ENCODE results near the gene NIN. TPM values are rescaled to one million over a fixed set of nuclear protein-coding genes. Genes with fewer than 3 reads are reported as not detected.

NIN gene
- total RNA-seq, 5 donors from 2014 or later (not counting 1 experiment from before 2014, with no cell fraction given): 92.8 to 141 (median 106) TPM

DNA sequence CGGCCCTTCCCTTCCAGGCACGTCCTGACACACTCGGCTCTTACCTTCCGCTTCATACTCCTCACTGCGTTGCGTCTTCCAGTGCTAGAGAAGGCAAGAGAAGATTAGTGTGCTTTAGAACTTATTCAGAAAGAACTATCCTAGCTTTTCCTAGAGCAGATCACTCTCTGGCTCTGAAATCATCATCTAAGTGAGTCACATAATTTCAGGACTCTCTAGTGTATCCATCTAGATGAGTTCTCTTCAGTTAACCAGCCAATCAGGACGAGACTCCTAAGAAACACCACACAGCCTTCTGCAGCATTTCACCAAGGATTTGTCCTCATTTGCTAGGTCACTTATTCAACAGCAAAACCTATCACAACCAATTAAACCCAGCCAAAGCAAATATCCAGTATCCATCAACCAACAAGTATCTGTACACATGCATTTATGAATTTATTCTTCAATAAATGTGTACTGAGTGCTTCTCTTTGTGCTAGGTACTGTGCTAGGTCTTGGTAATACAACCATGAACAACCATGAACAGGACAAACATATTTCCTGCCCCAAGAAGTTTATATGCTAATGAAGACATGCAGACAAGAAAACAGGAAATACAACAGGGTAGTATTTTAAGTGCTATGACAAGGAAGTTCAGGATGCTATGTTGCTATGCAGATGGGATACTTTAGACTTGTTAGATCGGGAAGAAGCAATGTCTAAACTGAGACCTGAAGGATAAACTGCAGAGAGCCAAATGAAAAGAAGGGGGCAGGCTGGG is 52.1 kb downstream of the NIN start:
- no peaks in the 10 kb centered on the region for H3K9me3 ChIP-seq
- DNase-seq (no peak), ATAC-seq (replicated peaks in 1 of 4) (peak in 2 of 4 experiments; percentile 58 to 65)
- no peaks in the 10 kb centered on the region for H3K9me3 Mint-ChIP-seq
- peaks cover 54 to 66% (median 57%) of the 10 kb centered on the region in 3 donors for H3K4me1 Mint-ChIP-seq
- ChIA-PET CTCF (interaction anchor here (0.8 to 6.0 kb wide), 14 partner anchors 7 to 461 kb away, joined by 3 to 132 read pairs (median 4); no protein-coding TSS in a partner anchor), POLR2A (no interaction called here)
- H3K4me3 ChIP-seq (ENCODE audit: control insufficient read depth in 1 of 2, extremely low read depth in 1 of 2, low read length in 1 of 2): no peak overlapping the region
- peaks cover 0 to 30% of the 10 kb centered on the region in 2 donors for H3K36me3 ChIP-seq (ENCODE audit: control insufficient read depth in 2 of 2, extremely low read depth in 1 of 2, insufficient read depth in 1 of 2, low read length in 1 of 2)
- H3K27ac ChIP-seq (ENCODE audit: low read length): peak overlapping the region; percentile 0
- no peaks in the 10 kb centered on the region for H3K27me3 Mint-ChIP-seq
- H3K27ac Mint-ChIP-seq: peak overlapping the region; percentile 92 to 98
- 80% methylated on average over 1 of the region's 8 CpGs for WGBS (ENCODE audit: insufficient coverage)
- peak overlapping the region in 1 of 3 donors; percentile 45 for H3K4me3 Mint-ChIP-seq
- H3K36me3 Mint-ChIP-seq: peaks cover 33% of the 10 kb centered on the region
- peaks cover 18 to 35% of the 10 kb centered on the region in 2 experiments for H3K4me1 ChIP-seq (ENCODE audit: control insufficient read depth in 1 of 2, extremely low read depth in 1 of 2, insufficient read depth in 2 of 2, low read length in 2 of 2)
- no peaks in the 10 kb centered on the region for H3K27me3 ChIP-seq (replicated peaks in 1 of 2; ENCODE audit: control insufficient read depth in 2 of 2, extremely low read depth in 1 of 2, insufficient read depth in 2 of 2, low read length in 1 of 2)

DNA sequence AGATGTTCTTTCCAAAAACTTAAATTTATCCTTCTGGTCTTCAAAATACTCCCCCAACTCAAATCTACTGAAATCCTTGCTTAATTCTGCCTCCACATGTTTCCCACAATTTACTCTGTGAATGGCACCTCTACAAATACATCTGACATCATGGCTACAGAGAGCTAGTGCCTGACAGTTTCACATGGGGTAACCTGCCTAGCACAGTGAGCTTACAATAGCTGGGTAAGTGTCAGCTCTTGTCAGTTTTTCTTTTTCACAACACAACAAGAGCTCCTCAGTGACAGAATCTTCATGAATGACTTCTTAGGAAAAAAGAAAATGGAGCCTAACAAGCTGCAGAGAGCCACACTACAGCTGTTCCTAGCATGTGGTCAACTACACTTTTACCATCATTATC is 54.4 kb downstream of the NIN start:
- peaks cover 40 to 49% (median 44%) of the 10 kb centered on the region in 3 donors for H3K4me1 Mint-ChIP-seq
- H3K9me3 ChIP-seq: no peaks in the 10 kb centered on the region
- ChIA-PET POLR2A (interaction anchor here (0.6 to 1.5 kb wide), 4 partner anchors 9 to 1002 kb away, joined by 3 to 6 read pairs (median 3); no protein-coding TSS in a partner anchor), CTCF (interaction anchor here (0.5 to 6.0 kb wide), 30 partner anchors 10 to 538 kb away, joined by 3 to 132 read pairs (median 4); no protein-coding TSS in a partner anchor)
- no peak overlapping the region for H3K27ac ChIP-seq (ENCODE audit: low read length)
- peaks cover 6 to 23% of the 10 kb centered on the region in 2 experiments for H3K4me1 ChIP-seq (ENCODE audit: control insufficient read depth in 1 of 2, extremely low read depth in 1 of 2, insufficient read depth in 2 of 2, low read length in 2 of 2)
- H3K27ac Mint-ChIP-seq: no peak overlapping the region
- DNase-seq (no peak), ATAC-seq (replicated peaks in 1 of 4) (no peak)
- no peaks in the 10 kb centered on the region for H3K27me3 Mint-ChIP-seq
- peaks cover 50% of the 10 kb centered on the region for H3K36me3 Mint-ChIP-seq
- no peaks in the 10 kb centered on the region for H3K27me3 ChIP-seq (replicated peaks in 1 of 2; ENCODE audit: control insufficient read depth in 2 of 2, extremely low read depth in 1 of 2, insufficient read depth in 2 of 2, low read length in 1 of 2)
- H3K4me3 Mint-ChIP-seq: no peak overlapping the region
- H3K4me3 ChIP-seq (ENCODE audit: control insufficient read depth in 1 of 2, extremely low read depth in 1 of 2, low read length in 1 of 2): no peak overlapping the region
- H3K36me3 ChIP-seq (ENCODE audit: control insufficient read depth in 2 of 2, extremely low read depth in 1 of 2, insufficient read depth in 1 of 2, low read length in 1 of 2): peaks cover 0 to 44% of the 10 kb centered on the region in 2 donors
- H3K9me3 Mint-ChIP-seq: no peaks in the 10 kb centered on the region

DNA sequence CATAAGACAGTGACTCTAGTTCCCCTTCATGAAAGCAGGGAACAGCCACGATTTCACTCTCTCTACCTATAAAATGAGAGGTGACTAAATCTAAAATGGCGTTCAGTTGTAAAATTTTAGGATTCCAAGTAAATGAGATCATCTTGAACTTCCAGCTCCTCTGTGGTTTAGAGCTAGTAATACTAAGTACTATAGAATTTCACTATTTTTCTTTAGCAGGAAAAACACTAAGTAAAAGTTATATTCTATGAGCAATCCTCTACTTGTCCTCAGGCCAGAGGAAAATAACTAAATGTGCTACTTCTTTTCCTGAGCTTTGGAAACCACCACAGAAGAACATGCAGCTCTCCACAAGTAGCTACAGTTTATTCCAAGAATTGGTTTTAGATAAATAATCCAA is 55.6 kb downstream of the NIN start:
- Histone ChIP-seq H3K36me3 (ENCODE audit: control insufficient read depth in 2 of 2, extremely low read depth in 1 of 2, insufficient read depth in 1 of 2, low read length in 1 of 2) (peaks cover 0 to 56% of the 10 kb centered on the region in 2 donors), H3K4me1 (ENCODE audit: control insufficient read depth in 1 of 2, extremely low read depth in 1 of 2, insufficient read depth in 2 of 2, low read length in 2 of 2) (peaks cover 6 to 23% of the 10 kb centered on the region in 2 experiments), H3K4me3 (ENCODE audit: control insufficient read depth in 1 of 2, extremely low read depth in 1 of 2, low read length in 1 of 2) (no peak overlapping the region), H3K27me3 (replicated peaks in 1 of 2; ENCODE audit: control insufficient read depth in 2 of 2, extremely low read depth in 1 of 2, insufficient read depth in 2 of 2, low read length in 1 of 2) (no peaks in the 10 kb centered on the region), H3K27ac (ENCODE audit: low read length) (no peak overlapping the region), H3K9me3 (no peaks in the 10 kb centered on the region)
- Mint-ChIP-seq H3K9me3 (no peaks in the 10 kb centered on the region), H3K27me3 (no peaks in the 10 kb centered on the region), H3K4me1 (peaks cover 28 to 38% (median 33%) of the 10 kb centered on the region in 3 donors), H3K27ac (no peak overlapping the region), H3K4me3 (no peak overlapping the region), H3K36me3 (peaks cover 57% of the 10 kb centered on the region)
- CTCF ChIA-PET: interaction anchor here (0.6 to 6.0 kb wide), 18 partner anchors 9 to 433 kb away, joined by 3 to 132 read pairs (median 6); no protein-coding TSS in a partner anchor
- ATAC-seq (replicated peaks in 1 of 4) (no peak), DNase-seq (no peak)
- no CpG with 5 or more reads among the region's 2 CpGs for WGBS (ENCODE audit: insufficient coverage)
- POLR2A ChIA-PET: interaction anchor here in 1 of 2 donors (1.0 kb wide), 1 partner anchor 20 kb away, joined by 4 read pairs; no protein-coding TSS in a partner anchor

DNA sequence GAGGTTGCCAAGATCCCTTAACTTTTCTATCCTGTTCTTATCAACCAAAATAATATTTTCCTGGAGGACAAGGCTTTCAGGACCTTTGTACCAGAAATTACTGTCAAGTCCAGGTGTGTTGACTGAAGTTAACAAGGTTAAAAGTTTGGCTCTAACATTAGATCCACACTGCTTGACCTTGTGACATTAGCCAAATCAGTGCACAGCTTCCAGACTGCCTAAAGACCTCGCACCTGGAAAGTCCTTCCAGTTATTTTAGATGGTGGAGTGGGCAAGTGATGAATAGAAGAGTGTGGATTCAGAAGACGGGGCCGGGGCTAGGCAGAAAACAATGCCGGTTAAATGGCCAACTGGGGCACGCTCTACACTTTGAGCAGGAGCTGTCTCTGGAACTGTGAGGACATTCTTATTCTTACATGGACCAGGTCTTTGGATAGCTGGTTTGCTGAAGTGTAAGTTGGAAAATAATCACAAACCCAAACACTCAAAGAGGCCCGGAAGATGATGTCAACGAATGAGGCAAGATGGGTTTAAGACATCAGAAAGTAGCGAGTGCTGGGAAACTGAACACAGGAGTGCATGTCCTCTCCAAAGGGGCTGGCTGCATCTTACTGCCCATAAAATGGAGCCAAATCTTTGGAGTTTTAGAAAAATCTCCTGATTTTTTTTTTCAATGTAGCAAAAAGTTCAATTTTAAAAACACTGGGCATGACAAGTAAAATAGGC is 56.3 kb downstream of the NIN start:
- H3K9me3 Mint-ChIP-seq: no peaks in the 10 kb centered on the region
- ATAC-seq (replicated peaks in 1 of 4) (no peak), DNase-seq (no peak)
- WGBS (ENCODE audit: insufficient coverage): 100% methylated on average over 5 of the region's 8 CpGs
- Histone ChIP-seq H3K4me3 (ENCODE audit: control insufficient read depth in 1 of 2, extremely low read depth in 1 of 2, low read length in 1 of 2) (no peak overlapping the region), H3K27me3 (replicated peaks in 1 of 2; ENCODE audit: control insufficient read depth in 2 of 2, extremely low read depth in 1 of 2, insufficient read depth in 2 of 2, low read length in 1 of 2) (no peaks in the 10 kb centered on the region), H3K36me3 (ENCODE audit: control insufficient read depth in 2 of 2, extremely low read depth in 1 of 2, insufficient read depth in 1 of 2, low read length in 1 of 2) (peaks cover 2 to 62% of the 10 kb centered on the region in 2 donors), H3K9me3 (no peaks in the 10 kb centered on the region), H3K27ac (ENCODE audit: low read length) (no peak overlapping the region), H3K4me1 (ENCODE audit: control insufficient read depth in 1 of 2, extremely low read depth in 1 of 2, insufficient read depth in 2 of 2, low read length in 2 of 2) (peaks cover 6 to 18% of the 10 kb centered on the region in 2 experiments)
- peak overlapping the region in 1 of 2 donors; percentile 80 for H3K27ac Mint-ChIP-seq
- H3K4me1 Mint-ChIP-seq: peaks cover 28 to 34% (median 29%) of the 10 kb centered on the region in 3 donors
- no peaks in the 10 kb centered on the region for H3K27me3 Mint-ChIP-seq
- ChIA-PET CTCF (interaction anchor here (0.6 to 6.0 kb wide), 14 partner anchors 11 to 95 kb away, joined by 3 to 132 read pairs (median 8); no protein-coding TSS in a partner anchor), POLR2A (interaction anchor here (0.6 to 1.0 kb wide), 3 partner anchors 15 to 38 kb away, joined by 3 to 4 read pairs (median 3); no protein-coding TSS in a partner anchor)
- peaks cover 63% of the 10 kb centered on the region for H3K36me3 Mint-ChIP-seq
- H3K4me3 Mint-ChIP-seq: no peak overlapping the region

DNA sequence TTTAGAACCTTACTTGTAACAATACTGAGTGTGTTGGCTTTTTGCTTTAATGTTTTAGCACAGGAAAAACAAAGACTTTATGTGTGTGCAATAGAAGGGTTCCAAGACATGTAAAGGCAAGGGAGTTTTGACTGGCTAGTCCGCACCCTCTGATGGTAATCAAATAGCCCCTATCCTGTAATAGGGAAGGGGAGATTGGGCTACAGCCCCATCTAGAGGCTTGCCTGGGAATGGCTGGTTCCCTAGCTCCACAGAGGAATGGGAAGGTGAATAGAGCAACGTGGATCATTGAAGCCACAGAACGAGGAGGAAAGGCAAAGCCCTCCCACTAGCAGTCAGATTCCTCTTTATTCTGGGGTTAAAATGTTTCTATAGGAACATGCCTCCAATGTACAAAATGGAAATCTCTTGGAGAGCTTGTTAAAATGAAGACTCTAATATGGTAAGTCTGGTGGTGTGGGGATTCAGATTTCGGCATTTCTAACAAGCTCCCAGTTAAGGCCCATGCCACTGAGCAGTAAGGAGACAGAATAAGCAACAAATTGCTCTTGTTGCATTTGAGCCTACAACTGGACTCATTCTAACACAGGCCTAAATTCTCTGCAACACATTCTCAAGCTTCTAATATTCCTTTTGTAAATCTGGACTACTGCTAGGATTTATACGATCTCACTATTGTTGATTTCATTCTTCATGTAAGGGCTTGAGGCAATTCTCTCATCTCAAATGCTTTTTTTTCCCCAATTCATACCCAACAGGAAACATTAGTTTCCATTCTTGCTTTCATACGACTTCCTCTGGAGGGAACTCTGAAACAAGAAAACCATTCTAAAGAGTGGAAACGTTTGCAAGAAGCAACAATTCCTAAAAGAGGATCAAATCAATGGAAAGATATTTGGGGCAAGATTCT is 57.1 kb downstream of the NIN start:
- WGBS (ENCODE audit: insufficient coverage): 100% methylated on average over 1 of the region's 7 CpGs
- H3K27ac ChIP-seq (ENCODE audit: low read length): no peak overlapping the region
- no peak overlapping the region for H3K4me3 Mint-ChIP-seq

More for the DNA sequence above, 57.1 kb downstream of the NIN start:
- Mint-ChIP-seq H3K36me3 (peaks cover 65% of the 10 kb centered on the region), H3K9me3 (no peaks in the 10 kb centered on the region), H3K27ac (peak overlapping the region; percentile 11 to 80), H3K27me3 (no peaks in the 10 kb centered on the region), H3K4me1 (peaks cover 21 to 27% (median 24%) of the 10 kb centered on the region in 3 donors)
- H3K36me3 ChIP-seq (ENCODE audit: control insufficient read depth in 2 of 2, extremely low read depth in 1 of 2, insufficient read depth in 1 of 2, low read length in 1 of 2): peaks cover 3 to 71% of the 10 kb centered on the region in 2 donors
- H3K4me3 ChIP-seq (ENCODE audit: control insufficient read depth in 1 of 2, extremely low read depth in 1 of 2, low read length in 1 of 2): no peak overlapping the region
- peaks cover 2 to 15% of the 10 kb centered on the region in 2 experiments for H3K4me1 ChIP-seq (ENCODE audit: control insufficient read depth in 1 of 2, extremely low read depth in 1 of 2, insufficient read depth in 2 of 2, low read length in 2 of 2)
- no peaks in the 10 kb centered on the region for H3K27me3 ChIP-seq (replicated peaks in 1 of 2; ENCODE audit: control insufficient read depth in 2 of 2, extremely low read depth in 1 of 2, insufficient read depth in 2 of 2, low read length in 1 of 2)
- peak in 2 of 4 experiments; percentile 35 to 63 for ATAC-seq (replicated peaks in 1 of 4)
- no peaks in the 10 kb centered on the region for H3K9me3 ChIP-seq
- POLR2A ChIA-PET: interaction anchor here in 1 of 2 donors (0.6 kb wide), 1 partner anchor 14 kb away, joined by 3 read pairs; no protein-coding TSS in a partner anchor
- CTCF ChIA-PET: interaction anchor here (0.6 to 6.0 kb wide), 13 partner anchors 9 to 850 kb away, joined by 3 to 132 read pairs (median 4); no protein-coding TSS in a partner anchor
- DNase-seq: peak in 10 of 35 experiments; percentile 5 to 49 (median 18)
